A673 (cell line): ENCODE data around the gene PRCD. TPM values are rescaled to one million over a fixed set of nuclear protein-coding genes. Genes with fewer than 3 reads are reported as not detected.

ENCODE experiments used
- Bru-seq: library from RNA; stranded (reverse); fragments of 400-500 nt; gene quantifications from one replicate; lab custom pipeline; 2021; lab: Mats Ljungman, UMichigan
- BruChase-seq, 2 experiments: library from RNA; stranded (reverse); fragments of 400-500 nt; gene quantifications; one replicate each; lab custom pipeline; 2021; lab: Mats Ljungman, UMichigan
- BruUV-seq: library from RNA; stranded (reverse); fragments of 400-500 nt; replicated peaks from 2 replicates; lab custom pipeline; 2021; lab: Mats Ljungman, UMichigan
- CTCF ChIA-PET: fragments of 300-600 bp; sonication (Branson Sonifier 250); formaldehyde crosslinking; loops from one replicate; lab custom pipeline; 2022; ENCODE audit warnings: antibody characterized with exemption; lab: Charles Lee
- POLR2A ChIA-PET: fragments of 300-600 bp; sonication (Branson Sonifier 250); formaldehyde crosslinking; loops from one replicate; lab custom pipeline; 2022; ENCODE audit warnings: antibody characterized with exemption; ENCODE audit not compliant: low non-redundant PET; lab: Charles Lee
- DNase-seq: peaks from one replicate; pipeline ENCODE4 v3.0.0-alpha.2; 2015; ENCODE audit warnings: low spot score
- H3K27ac ChIP-seq: fragments of 200-600 bp; sonication (generic); 2 replicates; pipeline ENCODE4 v1.5.1; 2016; ENCODE audit warnings: mixed run types, low read depth, mild to moderate bottlenecking, mixed read lengths, antibody characterized with exemption, low read length; ENCODE audit not compliant: poor library complexity, severe bottlenecking
- H3K27me3 ChIP-seq: fragments of 200-600 bp; sonication (generic); replicated peaks from 2 replicates; pipeline ENCODE4 v1.6.1; 2017; ENCODE audit warnings: mixed run types, low read depth, mild to moderate bottlenecking, mixed read lengths, antibody characterized with exemption, low read length; ENCODE audit not compliant: insufficient read depth, poor library complexity
- H3K36me3 ChIP-seq: fragments of 200-600 bp; sonication (generic); 2 replicates; pipeline ENCODE4 v1.6.1; 2016; ENCODE audit warnings: mixed run types, mild to moderate bottlenecking, mixed read lengths, antibody characterized with exemption, low read length; ENCODE audit not compliant: insufficient read depth, poor library complexity, severe bottlenecking
- H3K4me1 ChIP-seq: fragments of 200-600 bp; sonication (generic); 2 replicates; pipeline ENCODE4 v1.6.1; 2017; ENCODE audit warnings: mixed run types, mild to moderate bottlenecking, mixed read lengths, antibody characterized with exemption, low read length; ENCODE audit not compliant: insufficient read depth, poor library complexity, severe bottlenecking
- H3K4me3 ChIP-seq: fragments of 200-600 bp; sonication (generic); 2 replicates; pipeline ENCODE4 v1.5.1; 2016; ENCODE audit warnings: low read depth, mixed run types, mild to moderate bottlenecking, mixed read lengths, low read length; ENCODE audit not compliant: poor library complexity, severe bottlenecking
- H3K9me3 ChIP-seq: fragments of 200-600 bp; sonication (generic); 2 replicates; pipeline ENCODE4 v1.6.1; 2016; ENCODE audit warnings: mixed run types, low read depth, mild to moderate bottlenecking, mixed read lengths, antibody characterized with exemption, low read length; ENCODE audit not compliant: poor library complexity, severe bottlenecking
- CTCF ChIP-seq: fragments of 300-800, 200-600 bp; sonication (generic); conservative IDR thresholded peaks from 2 replicates; pipeline ENCODE4 v1.5.1; 2017; ENCODE audit warnings: low read depth, mild to moderate bottlenecking, antibody characterized with exemption, low read length, moderate library complexity, mixed read lengths
- EZH2 ChIP-seq: fragments of 200-600 bp; sonication (generic); IDR thresholded peaks from 2 replicates; pipeline ENCODE4 v1.6.1; 2017; ENCODE audit warnings: borderline replicate concordance, low read depth, mild to moderate bottlenecking, mixed read lengths, antibody characterized with exemption, low read length; ENCODE audit not compliant: poor library complexity, severe bottlenecking
- intact Hi-C: fragments of 100-400 bp; cut with micrococcal nuclease; formaldehyde crosslinking; loops from one replicate; pipeline ENCODE4 v1.10.0; 2022; ENCODE audit not compliant: unreplicated experiment
- long read RNA-seq: library from polyadenylated mRNA; stranded (forward); transcript quantifications from one replicate; pipeline ENCODE4 v2.0.0, GENCODE V29; 2022
- total RNA-seq: library from RNA; stranded (reverse); gene quantifications from 2 replicates; pipeline ENCODE4 v1.2.3, GENCODE V29; 2021

Gene PRCD
- not detected in 2 replicates for total RNA-seq
- Bru-seq, nascent RNA = not detected
- percentile 14 among the genes with signal in this experiment for BruChase-seq, experiment 1, labeled RNA remaining after a 2-hour chase
- percentile 13 among the genes with signal in this experiment for BruChase-seq, experiment 2, labeled RNA remaining after a 6-hour chase
- long read RNA-seq, partial matches to known transcripts = 0 of 5 reads
- long read RNA-seq, other reads (novel, unspliced or antisense) = 5 of 5 reads

GRCh38 chr17:76539631-76540271, at the start of gene PRCD:
TSS of gene PRCD (plus strand) at chr17:76540044. CDS start at chr17:76540142, 98 bp downstream.
- intact Hi-C loops = no loop called here
- peaks cover 26% of the 10 kb centered on the region for H3K4me1 ChIP-seq
- no peaks in the 10 kb centered on the region for H3K36me3 ChIP-seq
- no peaks in the 10 kb centered on the region for H3K9me3 ChIP-seq
- peaks cover 5% of the 10 kb centered on the region for H3K27me3 ChIP-seq
- CTCF ChIA-PET = interaction anchor here (0.6 to 1.7 kb wide), 3 partner anchors 16 to 144 kb away, joined by 3 to 8 read pairs (median 6); no protein-coding TSS in a partner anchor
- no TSS peak for BruUV-seq
- POLR2A ChIA-PET = interaction anchor here (0.6 kb wide), 1 partner anchor 1570 kb away, joined by 5 read pairs; no protein-coding TSS in a partner anchor
- no peak within 1 kb of the TSS for H3K4me3 ChIP-seq
- no peak for DNase-seq
- TF ChIP-seq CTCF (no peak), EZH2 (no peak)
- no peak within 1 kb of the TSS for H3K27ac ChIP-seq

GRCh38 chr17:76490112-76490710, 49.6 kb upstream of the PRCD start:
- intact Hi-C loops = no loop called here
- Histone ChIP-seq H3K36me3 (no peaks in the 10 kb centered on the region), H3K4me1 (peaks cover 16% of the 10 kb centered on the region), H3K4me3 (no peak overlapping the region), H3K27ac (no peak overlapping the region), H3K9me3 (no peaks in the 10 kb centered on the region), H3K27me3 (no peaks in the 10 kb centered on the region)
- no peak for TF ChIP-seq CTCF
- no peak for TF ChIP-seq EZH2
- CTCF ChIA-PET = no interaction called here
- POLR2A ChIA-PET = no interaction called here
- BruUV-seq = no TSS peak
- no peak for DNase-seq

- H3K27me3 ChIP-seq = no peaks in the 10 kb centered on the region
- POLR2A ChIA-PET = no interaction called here
- peaks cover 25% of the 10 kb centered on the region for H3K4me1 ChIP-seq
- no peak overlapping the region for H3K27ac ChIP-seq
- CTCF ChIA-PET = no interaction called here
- intact Hi-C loops = no loop called here
- H3K36me3 ChIP-seq = no peaks in the 10 kb centered on the region
- no TSS peak for BruUV-seq
- TF ChIP-seq CTCF = no peak
- no peak for TF ChIP-seq EZH2
- no peaks in the 10 kb centered on the region for H3K9me3 ChIP-seq
- H3K4me3 ChIP-seq = no peak overlapping the region
- no peak for DNase-seq
Measured at GRCh38 chr17:76491271-76492122, 48.3 kb upstream of the PRCD start.
